GM18951 (cell line): Measurements from ENCODE around the gene CCIN.
A peak's percentile ranks its signal among the peaks of the same experiment; 100 is the strongest.
"Not testable (repeated sequence)": the region's sequence is repeated elsewhere in the genome, so short reads cannot be mapped to it uniquely, and the experiment has no call there.

Experiments
- POLR2A ChIP-seq: IDR thresholded peaks from 4 replicates; pipeline ENCODE4 v1.6.1; 2011; ENCODE audit warnings: mild to moderate bottlenecking; ENCODE audit not compliant: insufficient read length, insufficient read depth; ENCODE audit errors: extremely low read depth
- in situ Hi-C: fragments of 300-500 bp; cut with MboI; formaldehyde crosslinking; loops from one replicate; pipeline ENCODE4 v1.12.0; 2022; ENCODE audit warnings: low sequenced_read_pairs, mixed read lengths, inconsistent platforms; ENCODE audit not compliant: unreplicated experiment

Gene CCIN

DNA sequence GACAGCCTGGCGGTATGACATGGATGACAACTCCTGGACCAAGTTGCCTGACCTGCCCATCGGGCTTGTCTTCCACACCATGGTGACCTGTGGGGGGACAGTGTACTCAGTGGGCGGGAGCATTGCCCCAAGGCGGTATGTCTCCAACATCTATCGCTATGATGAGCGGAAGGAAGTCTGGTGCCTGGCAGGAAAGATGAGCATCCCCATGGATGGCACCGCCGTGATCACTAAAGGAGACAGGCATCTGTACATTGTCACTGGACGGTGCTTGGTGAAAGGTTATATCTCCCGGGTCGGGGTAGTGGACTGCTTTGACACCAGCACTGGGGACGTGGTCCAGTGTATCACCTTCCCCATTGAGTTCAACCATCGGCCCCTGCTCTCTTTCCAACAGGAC, 1.3 kb downstream of the CCIN start:
- TF ChIP-seq POLR2A: no peak

DNA sequence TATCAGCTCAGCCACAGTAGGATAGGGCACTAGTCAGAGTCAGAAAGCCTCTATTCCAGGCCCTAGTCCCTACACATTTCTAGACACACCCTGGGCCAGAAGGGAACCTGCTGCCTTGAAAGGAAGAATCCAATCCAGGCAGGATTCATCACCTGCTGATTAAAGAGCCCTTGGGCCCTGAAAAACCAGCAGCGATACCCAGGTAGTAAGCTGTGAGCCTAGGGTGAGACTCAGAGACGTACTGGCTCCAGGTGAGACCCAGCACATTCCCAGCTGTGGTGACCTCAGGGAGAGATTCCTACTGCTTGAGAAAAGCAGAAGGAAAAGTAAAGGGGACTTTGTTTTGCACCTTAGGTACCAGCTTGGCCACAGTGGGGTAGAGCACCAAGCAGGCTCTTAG, 4.7 kb downstream of the CCIN start:
- no peak for TF ChIP-seq POLR2A
- in situ Hi-C loops: no loop called here

More for the DNA sequence above, 1.3 kb downstream of the CCIN start:
- in situ Hi-C loops: no loop called here

DNA sequence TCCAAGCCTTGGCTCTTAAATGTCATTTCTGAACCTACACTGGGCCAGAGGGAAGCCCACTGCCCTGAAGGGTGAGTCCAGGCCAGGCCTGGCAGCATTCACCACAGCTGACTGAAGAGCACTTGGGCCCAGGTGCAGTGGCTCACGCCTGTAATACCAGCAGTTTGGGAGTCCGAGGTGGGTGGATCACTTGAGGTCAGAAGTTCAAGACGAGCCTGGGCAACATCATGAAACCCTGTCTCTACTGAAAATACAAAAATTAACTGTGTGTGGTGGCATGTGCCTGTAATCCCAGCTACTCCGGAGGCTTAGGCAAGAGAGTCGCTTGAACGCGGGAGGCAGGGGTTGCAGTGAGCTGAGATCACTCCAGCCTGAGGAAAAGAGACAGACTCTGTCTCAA, 5.1 kb downstream of the CCIN start:
- in situ Hi-C loops: no loop called here
- TF ChIP-seq POLR2A: no peak

DNA sequence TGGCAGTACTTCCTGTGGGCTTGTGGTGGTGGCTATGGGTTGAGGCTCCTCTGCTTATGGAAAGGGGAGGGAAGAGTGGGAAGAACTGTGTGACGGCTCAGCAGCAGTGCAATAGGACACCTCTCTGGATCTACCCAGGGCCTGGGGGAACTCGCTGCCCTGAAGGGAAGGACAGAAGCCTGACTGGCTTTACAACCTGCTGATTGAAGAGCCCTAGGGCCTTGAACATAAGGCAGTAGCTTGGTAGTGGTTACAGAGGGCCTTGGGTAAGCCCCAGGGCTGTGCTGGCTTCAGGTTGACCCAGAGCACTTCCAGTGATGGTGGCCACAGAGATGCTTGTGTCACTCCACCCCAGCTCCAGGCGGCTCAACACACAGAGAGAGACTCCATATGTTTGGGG, 5.5 kb downstream of the CCIN start:
- in situ Hi-C loops: no loop called here
- no peak for TF ChIP-seq POLR2A

DNA sequence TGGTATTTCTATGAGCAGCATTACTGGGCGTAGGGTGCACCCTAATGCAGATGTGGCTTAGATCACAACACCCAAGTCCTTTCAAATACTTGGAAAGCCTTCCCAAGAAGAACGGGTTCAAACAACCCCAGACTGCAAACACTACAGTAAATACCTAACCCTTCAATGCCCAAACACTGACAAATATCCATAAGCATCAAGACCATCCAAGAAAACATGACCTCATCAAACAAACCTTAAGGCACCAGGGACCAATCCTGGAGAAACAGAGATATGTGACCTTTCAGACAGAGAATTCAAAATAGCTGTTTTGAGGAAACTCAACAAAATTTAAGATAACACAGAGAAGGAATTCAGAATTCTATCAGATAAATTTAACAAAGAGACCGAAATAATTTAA, 6.0 kb downstream of the CCIN start:
- in situ Hi-C loops: not testable (repeated sequence)

DNA sequence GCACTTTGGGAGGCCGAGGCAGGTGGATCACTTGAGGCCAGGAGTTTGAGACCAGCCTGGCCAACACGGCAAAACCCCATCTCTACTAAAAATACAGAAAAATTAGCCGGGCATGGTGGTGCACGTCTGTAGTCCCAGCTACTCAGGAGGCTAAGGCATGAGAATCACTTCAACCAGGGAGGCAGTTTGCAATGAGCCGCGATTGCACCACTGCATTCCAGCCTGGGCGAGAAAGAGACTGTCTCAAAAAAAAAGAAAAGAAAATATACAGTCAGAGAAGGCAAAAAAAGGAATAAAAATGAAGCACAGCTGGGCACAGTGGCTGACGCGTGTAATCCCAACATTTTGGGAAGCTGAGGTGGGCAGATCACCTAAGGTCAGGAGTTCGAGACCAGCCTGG, 7.3 kb downstream of the CCIN start:
- in situ Hi-C loops: not testable (repeated sequence)

DNA sequence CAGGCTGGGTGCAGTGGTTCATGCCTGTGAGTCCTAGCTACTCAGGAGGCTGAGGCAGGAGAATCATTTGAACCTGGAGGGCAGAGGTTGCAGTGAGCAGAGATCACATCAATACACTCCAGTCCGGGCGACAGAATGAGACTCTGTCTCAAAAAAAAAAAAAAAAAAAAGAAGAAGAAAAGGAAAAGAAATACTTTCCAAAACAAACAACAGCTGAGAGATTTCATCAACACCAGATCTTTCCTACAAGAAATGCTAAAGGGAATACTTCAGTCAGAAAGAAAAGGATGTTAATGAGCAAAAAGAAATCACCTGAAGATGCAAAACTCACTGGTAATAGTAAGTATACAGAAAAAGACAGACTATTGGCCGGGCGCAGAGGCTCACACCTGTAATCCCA, 8.4 kb downstream of the CCIN start:
- no peak for TF ChIP-seq POLR2A
- in situ Hi-C loops: no loop called here

DNA sequence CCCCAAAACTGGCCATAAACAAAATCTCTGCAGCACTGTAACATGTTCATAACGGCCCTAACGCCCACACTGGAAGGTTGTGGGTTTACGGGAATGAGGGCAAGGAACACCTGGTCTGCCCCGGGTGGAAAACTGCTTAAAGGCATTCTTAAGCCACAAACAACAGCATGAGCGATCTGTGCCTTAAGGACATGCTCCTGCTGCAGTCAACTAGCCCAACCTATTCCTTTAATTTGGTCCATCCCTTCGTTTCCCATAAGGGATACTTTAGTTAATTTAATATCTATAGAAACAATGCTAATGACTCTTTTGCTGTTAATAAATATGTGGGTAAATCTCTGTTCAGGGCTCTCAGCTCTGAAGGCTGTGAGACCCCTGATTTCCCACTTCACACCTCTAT, 11.1 kb downstream of the CCIN start:
- in situ Hi-C loops: not testable (repeated sequence)

DNA sequence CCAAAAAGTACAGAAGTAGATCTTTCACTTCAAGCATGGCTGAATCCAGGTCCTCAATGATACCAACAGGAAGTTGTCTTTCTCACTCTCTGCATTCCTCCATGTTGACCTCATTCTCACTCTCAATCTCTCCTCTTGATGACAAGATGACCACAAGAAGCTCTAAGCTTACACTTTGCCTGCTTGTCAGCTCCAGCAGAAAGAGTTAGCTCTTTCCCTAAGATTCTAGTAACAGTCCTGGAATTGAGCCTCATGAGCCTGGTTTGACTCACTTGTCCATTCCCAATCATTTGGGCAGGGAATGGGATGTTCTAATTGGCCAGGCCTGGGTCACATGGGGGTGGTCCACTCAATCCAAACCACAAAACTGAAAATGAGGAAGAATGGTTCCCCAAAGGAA, 18.2 kb downstream of the CCIN start:
- no peak for TF ChIP-seq POLR2A
- in situ Hi-C loops: no loop called here

DNA sequence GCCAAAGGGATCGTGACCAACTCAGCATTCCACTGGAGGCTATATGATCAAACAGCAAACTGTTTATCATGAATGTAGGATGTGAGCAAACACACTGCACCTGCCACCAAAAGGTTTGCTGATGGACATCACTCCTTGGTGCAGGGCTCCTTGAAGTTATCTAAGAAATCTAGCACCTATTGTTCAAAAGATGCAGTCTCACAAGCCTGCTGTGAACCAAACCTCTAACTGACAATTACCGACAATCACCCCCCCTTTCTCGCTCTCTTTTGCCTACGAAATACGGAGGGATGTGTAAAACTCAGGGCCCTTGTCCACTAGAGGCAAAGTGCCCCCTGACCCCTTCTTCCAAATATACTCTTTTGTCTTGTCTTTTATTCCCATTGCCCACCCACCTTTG, 19.0 kb downstream of the CCIN start:
- no peak for TF ChIP-seq POLR2A
- in situ Hi-C loops: no loop called here

DNA sequence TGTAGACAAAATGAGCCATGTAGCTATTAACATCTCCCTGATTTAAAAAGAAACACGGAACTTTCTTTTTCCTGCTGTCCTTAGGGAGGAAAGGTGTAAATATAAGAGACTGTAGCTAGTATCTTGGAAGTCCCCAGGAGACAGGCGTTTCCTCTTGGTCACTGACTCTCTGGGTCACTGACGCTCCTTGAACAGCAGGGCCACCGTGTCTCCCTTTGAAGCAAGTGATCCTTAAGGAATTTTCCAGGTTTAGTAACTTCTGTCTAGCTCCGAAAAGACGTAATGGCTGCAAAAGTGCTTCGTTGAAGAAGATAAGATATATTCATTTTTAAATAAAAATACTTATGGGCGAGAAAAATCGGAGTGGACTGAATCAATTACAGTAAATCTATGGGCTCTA, 20.8 kb downstream of the CCIN start:
- TF ChIP-seq POLR2A: no peak
- in situ Hi-C loops: no loop called here

DNA sequence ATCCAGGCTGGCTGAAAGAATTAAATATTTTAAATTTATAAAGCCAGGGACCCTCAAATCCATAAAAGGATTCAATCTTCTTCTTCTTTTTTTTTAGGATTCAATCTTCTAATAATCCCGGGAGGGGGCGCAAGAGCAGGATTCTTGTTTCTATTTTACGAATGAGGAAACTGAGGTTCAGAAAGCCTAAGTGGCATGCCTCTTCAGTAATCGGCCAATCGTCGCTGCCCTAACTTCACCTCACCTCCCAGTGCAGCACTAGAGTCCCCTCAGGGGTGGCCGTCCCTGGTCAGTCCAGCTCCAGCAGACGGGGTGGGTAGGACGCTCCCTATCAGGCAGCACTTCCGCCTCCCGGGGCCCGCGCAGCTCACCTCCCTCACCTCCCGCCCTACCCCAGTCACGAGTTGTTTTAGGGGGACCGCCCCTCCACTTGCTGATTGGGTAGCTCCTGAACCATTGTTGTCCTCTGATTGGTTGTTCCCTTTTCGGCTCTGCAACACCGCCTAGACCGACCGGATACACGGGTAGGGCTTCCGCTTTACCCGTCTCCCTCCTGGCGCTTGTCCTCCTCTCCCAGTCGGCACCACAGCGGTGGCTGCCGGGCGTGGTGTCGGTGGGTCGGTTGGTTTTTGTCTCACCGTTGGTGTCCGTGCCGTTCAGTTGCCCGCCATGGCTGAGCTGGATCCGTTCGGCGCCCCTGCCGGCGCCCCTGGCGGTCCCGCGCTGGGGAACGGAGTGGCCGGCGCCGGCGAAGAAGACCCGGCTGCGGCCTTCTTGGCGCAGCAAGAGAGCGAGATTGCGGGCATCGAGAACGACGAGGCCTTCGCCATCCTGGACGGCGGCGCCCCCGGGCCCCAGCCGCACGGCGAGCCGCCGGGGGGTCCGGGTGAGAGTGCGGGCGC, 21.5 kb downstream of the CCIN start, which contains the start of gene CLTA:
TSS of gene CLTA (plus strand) at position 534 of the 902 bp plus-strand sequence. CDS start at position 670, 136 bp downstream.
- in situ Hi-C loops: no loop called here

DNA sequence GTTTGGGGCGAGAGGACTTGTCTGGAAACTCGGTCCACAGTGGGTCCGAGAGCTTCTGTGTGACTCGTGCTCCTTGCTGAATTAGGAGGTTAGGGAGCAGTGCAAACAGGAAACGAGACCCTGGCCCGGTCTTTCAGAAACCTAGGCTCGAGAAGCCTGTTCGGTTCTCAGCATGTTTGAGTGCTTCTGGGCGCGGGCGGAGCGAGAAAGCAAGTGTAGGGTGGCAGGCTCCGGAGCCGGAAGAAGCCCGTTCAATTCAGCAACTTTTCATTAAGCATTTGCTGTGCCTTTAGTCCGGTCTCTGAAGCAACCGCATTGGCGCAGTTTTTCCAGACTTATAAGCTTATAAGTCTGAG, 22.1 kb downstream of the CCIN start:
- in situ Hi-C loops: no loop called here
- TF ChIP-seq POLR2A: no peak

More for the DNA sequence above, 21.5 kb downstream of the CCIN start, which contains the start of gene CLTA:
- peak; percentile 98 for TF ChIP-seq POLR2A

DNA sequence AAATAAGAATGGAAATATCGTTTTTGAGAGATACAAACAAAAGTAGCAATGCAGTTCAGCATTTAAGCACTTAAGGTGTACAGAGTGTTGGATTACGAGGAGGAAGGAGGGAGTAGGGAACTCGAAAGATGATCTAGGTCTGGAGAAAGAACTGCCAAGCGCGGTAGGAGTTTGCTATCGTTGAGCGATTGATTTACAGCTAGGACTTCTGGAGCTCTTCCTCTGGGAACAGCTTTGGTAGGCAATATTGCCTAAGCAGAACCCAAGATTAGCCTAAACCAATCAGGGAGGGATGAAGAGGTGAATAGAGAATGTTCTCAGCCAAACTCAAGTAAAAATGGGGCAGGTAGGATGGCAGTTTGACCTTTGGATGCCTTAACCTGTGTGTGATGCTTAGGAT, 22.5 kb downstream of the CCIN start:
- in situ Hi-C loops: no loop called here
- no peak for TF ChIP-seq POLR2A

DNA sequence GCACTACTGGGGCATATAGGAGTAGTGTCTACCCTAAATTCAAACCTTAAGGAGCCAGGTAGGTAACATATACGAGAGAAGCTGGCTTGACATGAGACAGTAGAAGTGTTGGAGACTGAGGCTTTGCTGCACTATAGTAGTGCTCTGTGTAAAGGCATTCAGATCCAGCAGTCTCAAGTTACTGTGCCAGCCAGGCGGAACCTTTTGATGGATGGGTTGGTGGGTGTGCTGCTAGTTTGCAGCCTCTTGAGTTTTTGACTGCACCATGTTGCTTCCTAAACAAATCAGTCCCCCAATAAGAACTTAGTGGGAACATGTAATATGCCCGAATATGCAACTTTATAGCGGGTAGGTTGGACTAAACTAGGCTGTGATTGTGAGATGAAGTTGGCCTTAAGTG, 23.0 kb downstream of the CCIN start:
- in situ Hi-C loops: no loop called here
- TF ChIP-seq POLR2A: no peak
